ENCODE measurements around the gene INKA2.
"Not testable (repeated sequence)": the region's sequence is repeated elsewhere in the genome, so short reads cannot be mapped to it uniquely, and the experiment has no call there.

The INKA2 gene

GRCh38 chr1:111751906-111752575 is 12.8 kb upstream of the INKA2 start:
- Histone ChIP-seq H3K9ac (ENCODE audit: low read depth in 1 of 2, low read length in 2 of 2) (no peak overlapping the region), H3K9me3 (ENCODE audit: control insufficient read depth in 2 of 2, low read length in 2 of 2) (no peaks in the 10 kb centered on the region), H3K4me3 (ENCODE audit: low read length in 2 of 2) (no peak overlapping the region), H3K27me3 (ENCODE audit: control insufficient read depth in 2 of 2, insufficient read depth in 2 of 2, low read length in 2 of 2) (no peaks in the 10 kb centered on the region), H3K4me1 (ENCODE audit: control insufficient read depth in 2 of 2, insufficient read depth in 2 of 2, low read length in 2 of 2) (peaks cover 10 to 14% of the 10 kb centered on the region in 2 donors), H3K36me3 (ENCODE audit: control insufficient read depth in 2 of 2, insufficient read depth in 2 of 2, low read length in 2 of 2) (no peaks in the 10 kb centered on the region), H3K27ac (ENCODE audit: low read depth in 2 of 2, low read length in 2 of 2) (no peak overlapping the region)

GRCh38 chr1:111750856-111751255 is 11.7 kb upstream of the INKA2 start:
- Histone ChIP-seq H3K4me1 (ENCODE audit: control insufficient read depth in 2 of 2, insufficient read depth in 2 of 2, low read length in 2 of 2) (peaks cover 4 to 7% of the 10 kb centered on the region in 2 donors), H3K9ac (ENCODE audit: low read depth in 1 of 2, low read length in 2 of 2) (no peak overlapping the region), H3K27me3 (ENCODE audit: control insufficient read depth in 2 of 2, insufficient read depth in 2 of 2, low read length in 2 of 2) (no peaks in the 10 kb centered on the region), H3K4me3 (ENCODE audit: low read length in 2 of 2) (no peak overlapping the region), H3K36me3 (ENCODE audit: control insufficient read depth in 2 of 2, insufficient read depth in 2 of 2, low read length in 2 of 2) (no peaks in the 10 kb centered on the region), H3K9me3 (ENCODE audit: control insufficient read depth in 2 of 2, low read length in 2 of 2) (no peaks in the 10 kb centered on the region), H3K27ac (ENCODE audit: low read depth in 2 of 2, low read length in 2 of 2) (no peak overlapping the region)

DNA sequence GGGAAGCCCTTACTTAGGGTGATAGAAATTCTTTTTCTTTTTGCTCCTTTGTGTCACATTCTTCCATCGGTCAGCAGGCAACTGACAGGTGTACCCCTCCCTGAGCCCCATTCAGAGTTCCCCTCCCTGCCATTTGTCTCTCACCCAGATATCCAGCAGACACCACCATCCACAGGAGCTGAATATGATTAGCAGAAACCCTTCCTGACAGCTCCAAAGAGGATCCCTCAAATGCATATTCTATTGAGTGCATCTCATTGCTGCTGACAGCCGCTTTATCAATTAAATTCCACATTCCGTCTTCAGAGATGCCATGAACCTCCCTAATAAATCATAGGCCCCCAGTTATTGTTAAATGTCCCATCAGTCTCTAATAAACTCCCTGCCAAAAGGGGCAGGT is 10.4 kb upstream of the INKA2 start:
- Histone ChIP-seq H3K9ac (ENCODE audit: low read depth in 1 of 2, low read length in 2 of 2) (no peak overlapping the region), H3K36me3 (ENCODE audit: control insufficient read depth in 2 of 2, insufficient read depth in 2 of 2, low read length in 2 of 2) (no peaks in the 10 kb centered on the region), H3K27ac (ENCODE audit: low read depth in 2 of 2, low read length in 2 of 2) (no peak overlapping the region), H3K27me3 (ENCODE audit: control insufficient read depth in 2 of 2, insufficient read depth in 2 of 2, low read length in 2 of 2) (no peaks in the 10 kb centered on the region), H3K4me1 (ENCODE audit: control insufficient read depth in 2 of 2, insufficient read depth in 2 of 2, low read length in 2 of 2) (peaks cover under 1 to 1% of the 10 kb centered on the region in 2 donors), H3K9me3 (ENCODE audit: control insufficient read depth in 2 of 2, low read length in 2 of 2) (no peaks in the 10 kb centered on the region), H3K4me3 (ENCODE audit: low read length in 2 of 2) (no peak overlapping the region)

GRCh38 chr1:111747947-111748346 is 8.8 kb upstream of the INKA2 start:
- H3K36me3 ChIP-seq (ENCODE audit: control insufficient read depth in 2 of 2, insufficient read depth in 2 of 2, low read length in 2 of 2) = no peaks in the 10 kb centered on the region
- H3K4me3 ChIP-seq (ENCODE audit: low read length in 2 of 2) = no peak overlapping the region
- H3K9ac ChIP-seq (ENCODE audit: low read depth in 1 of 2, low read length in 2 of 2) = no peak overlapping the region
- no peaks in the 10 kb centered on the region for H3K9me3 ChIP-seq (ENCODE audit: control insufficient read depth in 2 of 2, low read length in 2 of 2)
- no peak overlapping the region for H3K27ac ChIP-seq (ENCODE audit: low read depth in 2 of 2, low read length in 2 of 2)
- H3K4me1 ChIP-seq (ENCODE audit: control insufficient read depth in 2 of 2, insufficient read depth in 2 of 2, low read length in 2 of 2) = no peaks in the 10 kb centered on the region
- H3K27me3 ChIP-seq (ENCODE audit: control insufficient read depth in 2 of 2, insufficient read depth in 2 of 2, low read length in 2 of 2) = no peaks in the 10 kb centered on the region

DNA sequence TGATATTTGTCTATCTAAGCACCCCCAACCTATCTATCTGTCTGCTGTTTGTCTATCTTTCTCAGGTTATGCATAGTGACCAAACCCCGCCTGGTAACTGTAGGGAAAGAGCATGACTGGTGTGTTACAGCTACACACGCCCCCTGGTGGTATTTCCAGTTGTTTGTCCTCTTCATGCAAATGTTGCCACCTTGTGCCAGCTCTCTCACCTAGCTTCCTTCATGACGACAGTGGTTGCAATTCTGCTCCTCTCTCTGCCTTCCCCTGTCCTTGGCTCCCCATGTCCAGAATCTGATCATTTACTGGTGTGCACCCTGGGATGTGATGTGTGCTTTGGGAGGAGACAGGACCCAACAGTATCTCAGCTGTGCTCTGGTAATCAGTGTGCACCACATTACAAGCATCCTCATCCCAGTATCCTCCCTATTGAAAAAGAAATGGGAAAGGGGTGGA is 8.1 kb upstream of the INKA2 start:
- Histone ChIP-seq H3K4me3 (ENCODE audit: low read length in 2 of 2) (no peak overlapping the region), H3K27me3 (ENCODE audit: control insufficient read depth in 2 of 2, insufficient read depth in 2 of 2, low read length in 2 of 2) (no peaks in the 10 kb centered on the region), H3K9ac (ENCODE audit: low read depth in 1 of 2, low read length in 2 of 2) (no peak overlapping the region), H3K4me1 (ENCODE audit: control insufficient read depth in 2 of 2, insufficient read depth in 2 of 2, low read length in 2 of 2) (no peaks in the 10 kb centered on the region), H3K9me3 (ENCODE audit: control insufficient read depth in 2 of 2, low read length in 2 of 2) (no peaks in the 10 kb centered on the region), H3K36me3 (ENCODE audit: control insufficient read depth in 2 of 2, insufficient read depth in 2 of 2, low read length in 2 of 2) (no peaks in the 10 kb centered on the region), H3K27ac (ENCODE audit: low read depth in 2 of 2, low read length in 2 of 2) (no peak overlapping the region)

DNA sequence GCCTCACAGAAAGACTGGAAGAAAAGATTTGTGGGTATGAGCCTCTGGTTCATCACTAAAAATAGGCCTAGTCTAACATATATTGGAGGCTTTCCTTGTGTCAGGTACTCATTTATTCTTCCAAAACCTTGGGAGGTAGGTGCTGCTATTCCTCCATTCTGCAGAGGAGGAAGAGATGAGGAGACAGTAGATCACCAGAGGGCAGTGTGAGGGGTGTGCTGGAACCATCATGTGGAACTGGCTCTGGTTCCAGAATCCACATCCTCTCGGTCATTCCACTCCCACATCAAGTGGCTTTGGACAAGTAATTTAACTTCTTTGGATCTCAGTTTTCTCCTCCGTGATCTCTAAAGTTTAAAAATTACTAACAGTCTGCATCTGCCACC is 7.4 kb upstream of the INKA2 start:
- no peak overlapping the region for H3K9ac ChIP-seq (ENCODE audit: low read depth in 1 of 2, low read length in 2 of 2)
- H3K4me1 ChIP-seq (ENCODE audit: control insufficient read depth in 2 of 2, insufficient read depth in 2 of 2, low read length in 2 of 2) = no peaks in the 10 kb centered on the region
- H3K9me3 ChIP-seq (ENCODE audit: control insufficient read depth in 2 of 2, low read length in 2 of 2) = no peaks in the 10 kb centered on the region
- no peaks in the 10 kb centered on the region for H3K36me3 ChIP-seq (ENCODE audit: control insufficient read depth in 2 of 2, insufficient read depth in 2 of 2, low read length in 2 of 2)
- no peak overlapping the region for H3K27ac ChIP-seq (ENCODE audit: low read depth in 2 of 2, low read length in 2 of 2)
- H3K27me3 ChIP-seq (ENCODE audit: control insufficient read depth in 2 of 2, insufficient read depth in 2 of 2, low read length in 2 of 2) = peaks cover 0 to 3% of the 10 kb centered on the region in 2 donors
- no peak overlapping the region for H3K4me3 ChIP-seq (ENCODE audit: low read length in 2 of 2)

DNA sequence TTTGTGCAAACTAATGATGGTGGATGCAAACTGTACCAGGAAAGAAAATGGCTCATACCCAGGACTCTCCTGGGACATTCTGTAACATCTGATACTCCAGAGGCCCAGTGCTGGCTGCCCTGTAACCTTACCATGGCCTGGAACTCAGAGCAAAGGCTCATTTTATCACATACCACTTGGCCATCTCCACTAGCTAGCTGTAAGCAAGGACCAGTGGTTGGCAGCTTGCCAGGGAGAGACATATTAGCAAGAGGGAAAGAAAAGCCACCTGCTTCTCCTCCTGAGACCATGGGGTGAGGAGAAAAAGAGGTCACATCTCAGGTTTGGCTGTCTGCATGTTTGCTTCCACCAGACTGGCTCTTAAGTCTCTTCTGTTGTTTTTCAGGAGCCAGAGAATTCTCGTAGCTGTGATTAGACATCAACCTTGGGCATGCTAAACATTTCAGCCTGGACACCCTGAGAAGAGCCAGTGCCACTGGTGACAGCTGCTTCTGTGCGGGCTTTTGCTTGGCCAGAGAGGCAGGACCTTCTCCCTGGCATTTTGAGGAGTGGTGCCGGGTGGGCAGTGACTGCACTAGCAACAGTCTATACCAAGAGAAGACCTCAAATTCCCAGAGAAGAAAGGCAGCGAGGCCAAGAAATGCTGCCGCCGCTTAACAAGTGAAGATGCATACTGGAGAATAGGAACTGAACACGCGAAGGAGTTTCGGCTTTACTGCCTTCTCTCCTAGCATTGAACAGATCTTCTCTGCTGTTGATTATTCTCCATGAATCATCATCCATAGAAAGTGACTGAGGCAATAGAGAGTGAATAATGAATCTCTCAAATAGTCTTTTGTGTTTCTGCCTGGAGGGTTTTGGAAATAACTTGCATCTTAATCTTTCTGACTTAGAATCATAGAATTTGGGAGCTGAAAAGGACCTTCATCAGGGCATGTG is 6.7 kb upstream of the INKA2 start:
- H3K27ac ChIP-seq (ENCODE audit: low read depth in 2 of 2, low read length in 2 of 2) = no peak overlapping the region
- no peaks in the 10 kb centered on the region for H3K9me3 ChIP-seq (ENCODE audit: control insufficient read depth in 2 of 2, low read length in 2 of 2)
- H3K27me3 ChIP-seq (ENCODE audit: control insufficient read depth in 2 of 2, insufficient read depth in 2 of 2, low read length in 2 of 2) = peaks cover 6 to 8% of the 10 kb centered on the region in 2 donors
- H3K4me1 ChIP-seq (ENCODE audit: control insufficient read depth in 2 of 2, insufficient read depth in 2 of 2, low read length in 2 of 2) = no peaks in the 10 kb centered on the region
- no peak overlapping the region for H3K9ac ChIP-seq (ENCODE audit: low read depth in 1 of 2, low read length in 2 of 2)
- H3K4me3 ChIP-seq (ENCODE audit: low read length in 2 of 2) = no peak overlapping the region
- H3K36me3 ChIP-seq (ENCODE audit: control insufficient read depth in 2 of 2, insufficient read depth in 2 of 2, low read length in 2 of 2) = no peaks in the 10 kb centered on the region

DNA sequence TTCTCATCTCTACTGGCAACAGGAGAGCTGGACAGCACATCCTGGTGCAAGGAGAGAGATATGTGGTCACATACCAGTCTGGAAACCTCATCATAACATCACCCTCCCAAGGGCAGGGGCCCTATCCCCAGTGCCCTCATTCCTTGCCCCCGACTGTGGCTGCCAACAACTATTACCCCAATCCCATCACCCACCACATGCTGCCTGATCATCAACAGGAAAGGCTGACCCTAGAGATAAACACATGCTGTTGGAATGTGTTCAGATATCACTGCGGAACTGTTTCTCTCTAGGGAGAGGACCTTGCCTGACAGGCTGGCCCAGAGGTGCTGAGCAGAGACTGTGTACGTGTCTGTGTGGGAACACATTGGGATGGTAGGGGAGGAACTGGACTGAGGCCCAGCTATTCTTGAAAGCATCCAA is 4.5 kb upstream of the INKA2 start:
- Histone ChIP-seq H3K36me3 (ENCODE audit: control insufficient read depth in 2 of 2, insufficient read depth in 2 of 2, low read length in 2 of 2) (no peaks in the 10 kb centered on the region), H3K27ac (ENCODE audit: low read depth in 2 of 2, low read length in 2 of 2) (no peak overlapping the region), H3K4me1 (ENCODE audit: control insufficient read depth in 2 of 2, insufficient read depth in 2 of 2, low read length in 2 of 2) (peaks cover 2 to 5% of the 10 kb centered on the region in 2 donors), H3K9me3 (ENCODE audit: control insufficient read depth in 2 of 2, low read length in 2 of 2) (no peaks in the 10 kb centered on the region), H3K4me3 (ENCODE audit: low read length in 2 of 2) (no peak overlapping the region), H3K27me3 (ENCODE audit: control insufficient read depth in 2 of 2, insufficient read depth in 2 of 2, low read length in 2 of 2) (peaks cover 7 to 8% of the 10 kb centered on the region in 2 donors), H3K9ac (ENCODE audit: low read depth in 1 of 2, low read length in 2 of 2) (no peak overlapping the region)

GRCh38 chr1:111742938-111743549 is 3.8 kb upstream of the INKA2 start:
- H3K36me3 ChIP-seq (ENCODE audit: control insufficient read depth in 2 of 2, insufficient read depth in 2 of 2, low read length in 2 of 2) = no peaks in the 10 kb centered on the region
- H3K27ac ChIP-seq (ENCODE audit: low read depth in 2 of 2, low read length in 2 of 2) = no peak overlapping the region
- H3K4me1 ChIP-seq (ENCODE audit: control insufficient read depth in 2 of 2, insufficient read depth in 2 of 2, low read length in 2 of 2) = peaks cover 6 to 9% of the 10 kb centered on the region in 2 donors
- H3K9me3 ChIP-seq (ENCODE audit: control insufficient read depth in 2 of 2, low read length in 2 of 2) = no peaks in the 10 kb centered on the region
- peaks cover 7 to 8% of the 10 kb centered on the region in 2 donors for H3K27me3 ChIP-seq (ENCODE audit: control insufficient read depth in 2 of 2, insufficient read depth in 2 of 2, low read length in 2 of 2)
- no peak overlapping the region for H3K9ac ChIP-seq (ENCODE audit: low read depth in 1 of 2, low read length in 2 of 2)
- no peak overlapping the region for H3K4me3 ChIP-seq (ENCODE audit: low read length in 2 of 2)

DNA sequence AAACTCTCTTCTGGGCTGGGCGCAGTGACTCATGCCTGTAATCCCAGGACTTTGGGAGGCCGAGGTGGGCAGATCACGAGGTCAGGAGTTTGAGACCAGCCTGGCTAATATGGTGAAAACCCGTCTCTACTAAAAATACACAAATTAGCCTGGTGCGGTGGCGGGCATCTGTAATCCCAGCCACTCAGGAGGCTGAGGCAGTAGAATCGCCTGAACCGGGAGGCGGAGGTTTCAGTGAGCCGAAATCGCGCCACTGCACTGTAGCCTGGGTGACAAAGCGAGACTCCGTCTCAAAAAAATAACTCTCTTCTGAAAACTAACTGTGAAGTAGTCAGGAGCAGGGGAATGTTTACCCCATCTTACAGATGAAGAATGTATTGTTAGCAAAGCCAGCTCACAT is 3.1 kb upstream of the INKA2 start:
- not testable (repeated sequence) for H3K4me3 ChIP-seq (ENCODE audit: low read length in 2 of 2); H3K27ac ChIP-seq (ENCODE audit: low read depth in 2 of 2, low read length in 2 of 2); H3K9me3 ChIP-seq (ENCODE audit: control insufficient read depth in 2 of 2, low read length in 2 of 2); H3K36me3 ChIP-seq (ENCODE audit: control insufficient read depth in 2 of 2, insufficient read depth in 2 of 2, low read length in 2 of 2); H3K9ac ChIP-seq (ENCODE audit: low read depth in 1 of 2, low read length in 2 of 2)
- H3K27me3 ChIP-seq (ENCODE audit: control insufficient read depth in 2 of 2, insufficient read depth in 2 of 2, low read length in 2 of 2) = peaks cover 8 to 12% of the 10 kb centered on the region in 2 donors
- H3K4me1 ChIP-seq (ENCODE audit: control insufficient read depth in 2 of 2, insufficient read depth in 2 of 2, low read length in 2 of 2) = peaks cover 10 to 14% of the 10 kb centered on the region in 2 donors
